NCI-H1694 (cell line): Measurements from ENCODE around the gene BRK1.
"Not testable (repeated sequence)": the region's sequence is repeated elsewhere in the genome, so short reads cannot be mapped to it uniquely, and the experiment has no call there.

Source experiments
- DNase-seq: peaks from one replicate; lab custom pipeline; 2025; lab: John Stamatoyannopoulos, UW

Gene BRK1

DNA sequence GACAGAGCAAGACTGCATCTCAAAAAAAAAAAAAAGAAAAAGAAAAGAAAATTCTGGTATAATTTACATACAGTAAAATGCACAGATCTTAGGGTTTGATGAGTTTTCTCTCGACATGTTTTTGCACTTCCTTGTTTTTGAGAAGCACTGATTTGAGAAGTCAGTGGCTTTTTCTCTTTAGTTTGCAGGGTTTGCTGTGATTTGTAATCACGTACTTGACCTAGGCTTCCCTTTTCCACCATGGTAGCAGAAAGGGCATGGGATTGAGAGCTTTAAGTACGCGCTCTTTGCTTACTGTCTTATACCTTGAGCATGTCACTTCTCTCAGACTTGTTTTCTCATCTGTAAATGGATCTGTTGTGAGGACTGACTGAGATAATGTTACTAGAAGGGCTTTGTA, 30.2 kb downstream of the BRK1 start:
- no peak for DNase-seq

DNA sequence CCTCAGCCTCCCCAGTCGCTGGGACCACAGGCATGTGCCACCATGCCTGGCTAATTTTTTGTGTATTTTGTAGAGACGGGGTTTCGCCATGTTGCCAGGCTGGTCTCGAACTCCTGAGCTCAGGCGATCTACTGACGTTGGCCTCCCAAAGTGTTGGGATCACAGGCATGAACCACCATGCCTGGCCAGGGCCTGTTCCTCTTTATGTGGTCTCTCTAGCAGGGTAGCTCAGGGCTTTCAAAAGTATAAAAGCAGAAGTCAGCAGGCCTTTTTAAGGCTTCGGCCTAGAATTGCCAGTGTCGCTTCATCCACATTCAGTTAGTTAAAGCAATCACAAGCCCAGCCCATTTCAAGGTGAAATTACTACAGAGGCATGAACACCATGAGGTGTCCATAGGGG, 33.8 kb downstream of the BRK1 start:
- DNase-seq, result no peak

DNA sequence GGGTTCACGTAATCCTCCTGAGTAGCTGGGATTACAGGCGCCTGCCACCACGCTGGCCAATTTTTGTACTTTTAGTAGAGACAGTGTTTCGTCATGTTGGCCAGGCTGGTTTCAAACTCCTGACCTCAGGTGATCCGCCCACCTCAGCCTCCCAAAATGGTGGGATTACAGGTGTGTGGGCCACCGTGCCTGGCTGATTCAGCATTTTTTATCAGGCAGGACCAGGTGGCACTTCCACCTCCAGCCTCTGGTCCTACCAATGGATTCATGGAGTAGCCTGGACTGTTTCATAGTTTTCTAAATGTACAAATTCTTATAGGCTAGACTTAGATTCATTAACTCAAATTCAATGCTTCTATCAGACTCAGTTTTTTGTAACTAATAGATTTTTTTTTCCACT, 35.5 kb downstream of the BRK1 start:
- DNase-seq, result no peak

DNA sequence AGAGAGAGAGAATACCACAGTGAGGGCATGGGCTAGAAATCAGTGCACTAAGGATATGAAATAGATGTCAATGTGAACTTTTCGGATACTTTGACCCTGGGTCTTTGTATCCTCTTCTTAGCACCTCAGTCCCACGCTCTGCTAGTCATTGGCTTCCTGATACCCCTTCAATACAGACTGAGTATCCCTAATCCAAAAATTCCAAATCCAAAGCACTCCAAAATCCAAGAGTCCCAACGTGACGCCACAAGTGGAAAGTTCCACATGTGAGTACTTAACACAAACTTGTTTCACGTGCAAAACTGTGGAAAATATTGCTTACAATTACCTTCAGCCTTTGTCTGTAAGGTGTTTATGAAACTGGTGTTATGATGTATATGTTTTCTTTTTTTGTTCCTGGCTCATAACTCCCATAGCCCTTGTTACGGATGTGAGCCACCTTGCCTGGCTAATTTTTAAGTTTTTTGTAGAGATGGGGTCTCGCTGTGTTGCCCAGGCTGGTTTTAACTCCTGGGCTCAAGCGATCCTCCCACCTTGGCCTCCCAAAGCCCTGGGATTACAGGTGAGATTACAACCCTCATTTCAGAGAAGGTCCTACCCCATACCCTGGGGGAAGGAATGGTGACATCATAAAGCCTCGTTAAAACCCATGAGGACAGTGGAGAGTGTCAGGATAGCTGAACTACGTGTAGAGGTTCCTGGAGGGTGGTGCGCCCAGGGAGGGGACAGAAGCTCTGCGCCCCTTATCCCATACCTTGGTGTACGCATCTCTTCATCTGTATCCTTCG, 39.1 kb downstream of the BRK1 start:
- no peak for DNase-seq

DNA sequence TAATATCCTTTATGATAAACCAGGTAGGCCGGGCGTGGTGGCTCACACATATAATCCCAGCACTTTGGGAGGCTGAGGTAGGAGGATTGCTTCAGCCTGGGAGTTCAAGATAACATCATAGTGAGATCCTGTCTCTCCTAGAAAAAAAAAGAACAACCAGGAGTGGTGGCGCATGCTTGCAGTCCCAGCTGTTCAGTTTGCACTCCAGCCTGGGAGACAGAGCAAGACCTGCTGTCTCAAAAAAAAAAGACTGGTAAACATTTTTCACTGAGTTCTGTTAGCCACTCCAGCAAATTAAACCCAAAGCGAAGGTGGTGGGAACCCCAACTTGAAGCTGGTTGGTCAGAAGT, 39.6 kb downstream of the BRK1 start:
- no peak for DNase-seq

DNA sequence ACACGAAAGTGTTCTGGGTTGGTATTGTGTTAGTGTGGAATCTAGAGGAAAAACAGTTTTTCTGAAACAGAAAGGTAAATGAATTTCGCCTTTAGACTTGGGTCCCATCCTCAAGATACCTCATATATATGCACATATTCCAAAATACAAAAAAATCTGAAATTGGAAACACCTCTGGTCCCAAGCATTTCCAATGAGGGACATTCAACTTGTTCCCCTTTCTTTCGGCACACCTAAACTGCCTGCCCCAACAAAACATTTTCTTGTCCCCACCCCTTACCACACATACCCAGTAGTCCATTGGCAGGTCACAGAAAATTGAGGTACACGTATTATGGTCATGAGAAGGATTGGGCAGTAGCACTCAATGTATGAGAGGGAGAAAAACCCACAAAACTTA, 40.2 kb downstream of the BRK1 start:
- DNase-seq, result no peak

DNA sequence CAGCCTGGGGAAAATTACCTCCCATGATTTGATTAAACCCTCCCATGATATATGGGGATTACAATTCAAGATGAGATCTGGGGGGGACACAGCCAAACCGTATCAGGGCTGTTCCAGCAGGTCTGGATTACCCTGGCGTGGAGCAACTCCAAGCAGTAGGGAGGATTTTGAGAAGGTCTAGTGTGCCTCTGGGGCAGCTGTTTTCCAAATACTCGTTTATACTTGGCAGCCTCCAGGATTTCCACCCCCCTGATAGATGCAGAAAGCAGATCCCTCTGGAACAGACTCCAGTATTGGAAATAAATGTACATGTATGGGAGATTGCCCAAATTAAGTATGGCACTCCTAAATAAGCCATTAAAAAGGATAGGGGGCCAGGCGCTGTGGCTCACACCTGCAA, 41.6 kb downstream of the BRK1 start:
- DNase-seq, result no peak

DNA sequence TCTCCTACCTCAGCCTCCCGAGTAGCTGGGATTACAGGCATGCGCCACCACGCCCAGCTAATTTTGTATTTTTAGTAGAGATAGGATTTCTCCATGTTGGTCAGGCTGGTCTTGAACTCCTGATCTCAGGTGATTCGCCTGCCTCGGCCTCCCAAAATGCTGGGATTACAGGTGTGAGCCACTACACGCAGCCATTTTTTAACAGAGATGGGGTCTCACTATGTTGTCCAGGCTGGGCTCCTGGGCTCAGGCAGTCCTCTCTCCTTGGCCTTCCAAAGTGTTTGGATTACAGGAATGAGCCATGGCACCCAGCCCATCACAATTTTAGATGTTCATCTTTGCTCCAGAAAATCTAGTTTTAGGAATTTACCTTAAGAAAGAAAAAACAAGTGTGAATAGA, 43.1 kb downstream of the BRK1 start:
- DNase-seq, result not testable (repeated sequence)

DNA sequence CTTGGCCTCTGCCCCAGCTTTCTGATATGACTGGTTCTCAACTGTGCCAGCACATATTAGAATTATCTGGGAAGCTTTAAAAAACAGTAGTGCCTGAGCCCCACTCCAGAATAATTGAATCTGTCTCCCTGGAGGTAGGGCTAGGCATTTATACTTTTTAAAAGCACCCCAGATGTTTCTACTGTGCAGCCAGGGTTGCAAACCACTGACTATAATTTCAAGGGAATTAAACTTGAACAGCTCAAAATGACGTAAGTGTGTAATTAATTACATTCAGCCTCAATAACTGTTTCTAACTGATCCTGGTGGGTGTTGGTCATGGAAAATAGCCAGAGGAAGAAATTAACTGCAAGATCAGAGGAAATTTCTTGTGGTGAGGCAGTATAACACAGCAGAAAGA, 44.9 kb downstream of the BRK1 start:
- no peak for DNase-seq

DNA sequence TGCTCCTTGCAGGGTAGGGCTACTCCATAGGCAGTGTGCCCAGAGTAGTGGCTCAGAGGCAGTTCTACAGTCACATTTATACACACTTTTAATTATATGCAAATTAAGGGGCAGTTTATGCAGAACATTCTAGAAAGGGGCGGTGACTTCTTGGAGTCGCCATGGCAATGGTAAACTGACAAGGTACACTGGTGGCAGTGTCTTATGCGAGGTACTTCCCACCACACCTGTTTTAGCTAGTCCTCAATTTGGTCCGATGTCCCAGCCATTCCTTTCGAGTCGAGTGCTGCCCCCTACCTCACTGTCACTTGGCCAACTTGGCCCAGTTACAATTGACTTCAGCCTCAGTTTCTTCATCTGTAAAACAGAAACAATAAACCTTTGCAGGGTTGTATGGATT, 45.5 kb downstream of the BRK1 start:
- no peak for DNase-seq

DNA sequence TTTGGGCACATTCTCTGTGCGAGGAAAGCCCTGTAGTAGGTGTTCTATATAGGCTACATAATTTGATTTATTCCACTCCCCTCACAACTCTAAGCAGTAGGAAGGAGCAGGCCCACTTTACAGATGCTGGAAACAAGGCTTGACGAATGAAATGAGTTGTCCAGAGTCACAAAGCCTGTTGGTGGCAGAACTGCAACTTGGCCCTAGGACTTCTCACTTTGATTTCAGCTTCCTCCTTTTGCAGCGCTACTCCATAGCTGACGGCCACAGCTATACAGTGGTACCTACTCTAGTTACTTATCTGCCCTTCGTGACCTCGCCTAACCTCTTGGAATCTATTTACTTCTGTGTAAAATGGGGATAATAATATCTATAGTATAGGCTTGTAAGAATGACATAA, 46.7 kb downstream of the BRK1 start:
- DNase-seq, result no peak

DNA sequence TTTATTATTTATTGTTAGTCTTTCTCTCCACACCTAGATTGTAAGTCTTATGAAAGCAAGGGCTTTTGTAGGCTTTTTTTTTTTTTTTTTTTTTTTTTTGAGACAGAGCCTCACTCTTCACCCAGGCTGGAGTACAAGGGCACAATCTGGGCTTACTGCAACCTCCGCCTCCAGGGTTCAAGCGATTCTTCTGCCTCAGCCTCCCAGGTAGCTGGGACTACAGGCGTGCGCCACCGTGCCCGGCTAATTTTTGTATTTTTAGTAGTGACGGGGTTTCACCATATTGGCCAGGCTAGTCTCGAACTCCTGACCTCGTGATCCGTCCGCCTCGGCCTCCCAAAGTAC, 48.7 kb downstream of the BRK1 start:
- DNase-seq, result not testable (repeated sequence)

DNA sequence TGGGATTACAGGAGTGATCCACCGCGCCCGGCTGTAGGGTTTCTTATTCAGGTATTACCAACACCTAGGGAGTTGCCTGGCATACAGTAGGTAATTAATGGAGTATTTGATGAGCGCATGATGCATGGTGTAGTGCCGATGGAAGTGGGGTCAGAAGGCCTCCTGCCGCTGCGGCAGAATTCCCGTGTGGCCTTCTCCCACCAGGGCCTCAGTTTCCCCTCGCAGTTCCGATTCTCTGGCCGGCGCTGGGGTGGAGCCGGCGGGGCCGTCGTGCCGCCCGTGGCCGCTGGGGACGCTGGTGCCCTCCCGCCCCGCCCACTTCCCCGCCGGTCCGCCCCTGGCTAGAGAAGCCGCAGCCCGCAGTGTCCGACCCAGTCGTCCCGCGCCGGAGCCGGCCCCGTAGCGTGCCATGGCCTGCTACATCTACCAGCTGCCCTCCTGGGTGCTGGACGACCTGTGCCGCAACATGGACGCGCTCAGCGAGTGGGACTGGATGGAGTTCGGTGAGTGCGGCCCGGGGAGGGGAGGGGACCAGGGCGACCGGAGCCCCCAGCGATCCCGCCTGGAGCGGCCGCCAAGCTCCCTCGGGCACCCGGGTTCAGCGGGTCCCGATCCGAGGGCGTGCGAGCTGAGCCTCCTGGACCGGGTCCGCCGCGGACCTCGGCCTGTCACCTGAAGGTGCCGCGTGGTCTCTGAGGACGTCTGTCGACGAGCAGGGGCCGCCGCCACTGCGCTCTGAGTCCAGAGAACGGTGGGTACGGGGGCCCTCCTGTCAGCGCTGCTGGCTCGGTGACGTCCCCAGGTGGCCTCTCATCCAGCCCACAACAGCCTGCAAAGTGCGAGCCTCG, 49.3 kb downstream of the BRK1 start, which contains the start of gene IRAK2:
IRAK2 (plus strand) TSS at position 374 of the 848 bp plus-strand sequence; CDS start at position 410, 36 bp downstream.
- no peak for DNase-seq

DNA sequence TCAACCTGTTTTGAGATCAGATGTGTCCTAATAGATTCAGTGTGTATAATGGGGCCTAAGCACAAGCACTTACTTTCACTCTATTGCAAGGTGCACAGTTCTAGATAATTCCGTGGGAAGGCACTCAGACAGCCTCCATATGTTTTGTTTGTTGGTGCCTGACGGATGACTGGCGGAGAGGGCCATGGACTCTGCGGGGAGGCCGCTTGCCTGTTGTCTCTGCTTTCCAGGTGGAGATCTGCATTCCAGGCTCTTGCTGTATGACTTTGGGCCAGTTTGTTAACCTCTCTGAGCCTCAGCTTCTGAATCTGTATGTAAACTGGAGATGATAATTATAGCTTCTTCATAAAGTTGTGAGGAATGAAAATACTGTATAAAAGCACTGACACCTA, 50.7 kb downstream of the BRK1 start:
- no peak for DNase-seq

DNA sequence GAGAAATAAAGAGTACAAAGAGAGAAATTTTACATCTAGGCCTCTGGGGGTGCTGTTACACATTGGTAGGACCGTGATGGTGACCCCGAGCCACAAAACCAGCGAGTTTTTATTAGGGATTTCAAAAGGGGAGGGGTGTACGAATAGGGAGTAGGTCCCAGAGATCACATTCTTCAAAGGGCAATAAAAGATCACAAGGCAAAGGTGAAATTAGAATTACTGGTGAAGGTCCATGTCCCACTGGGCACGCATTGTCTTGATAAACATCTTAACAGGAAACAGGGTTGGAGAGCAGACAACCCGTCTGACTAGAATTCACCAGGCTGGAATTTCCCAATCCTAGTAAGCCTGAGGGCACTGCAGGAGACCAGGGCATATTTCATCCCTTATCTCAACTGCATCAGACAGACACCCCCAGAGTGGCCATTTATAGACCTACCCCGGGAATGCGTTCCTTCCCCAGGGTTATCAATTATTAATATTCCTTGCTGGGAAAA, 53.6 kb downstream of the BRK1 start:
- no peak for DNase-seq

DNA sequence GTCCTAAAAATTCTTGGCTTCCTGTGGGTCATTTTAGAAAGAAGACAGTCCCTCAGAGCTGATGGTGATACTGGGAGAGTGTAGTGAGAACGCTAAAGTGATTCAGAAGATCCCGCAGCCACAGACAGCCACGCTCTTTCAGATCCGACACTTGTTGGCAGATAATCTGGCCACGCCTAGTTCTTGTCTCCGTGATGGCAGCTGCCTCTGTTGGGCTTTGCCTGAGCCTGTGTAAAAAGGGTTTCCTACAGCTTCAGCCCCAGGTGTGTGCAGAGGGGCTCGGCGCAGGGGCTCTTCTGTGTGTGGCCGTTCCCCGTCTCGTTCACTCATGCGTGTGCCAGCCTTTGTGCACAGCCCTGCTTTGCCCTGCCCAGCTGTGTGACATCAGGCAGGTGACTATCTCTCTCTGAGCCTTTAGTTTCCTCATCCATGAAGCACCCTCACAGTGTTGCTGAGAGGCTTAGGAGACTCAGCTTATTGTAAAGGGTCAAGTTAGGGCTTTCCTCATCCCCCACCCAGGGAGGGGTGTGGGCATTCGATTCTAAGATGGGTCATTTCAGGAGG, 55.5 kb downstream of the BRK1 start:
- DNase-seq, result no peak

DNA sequence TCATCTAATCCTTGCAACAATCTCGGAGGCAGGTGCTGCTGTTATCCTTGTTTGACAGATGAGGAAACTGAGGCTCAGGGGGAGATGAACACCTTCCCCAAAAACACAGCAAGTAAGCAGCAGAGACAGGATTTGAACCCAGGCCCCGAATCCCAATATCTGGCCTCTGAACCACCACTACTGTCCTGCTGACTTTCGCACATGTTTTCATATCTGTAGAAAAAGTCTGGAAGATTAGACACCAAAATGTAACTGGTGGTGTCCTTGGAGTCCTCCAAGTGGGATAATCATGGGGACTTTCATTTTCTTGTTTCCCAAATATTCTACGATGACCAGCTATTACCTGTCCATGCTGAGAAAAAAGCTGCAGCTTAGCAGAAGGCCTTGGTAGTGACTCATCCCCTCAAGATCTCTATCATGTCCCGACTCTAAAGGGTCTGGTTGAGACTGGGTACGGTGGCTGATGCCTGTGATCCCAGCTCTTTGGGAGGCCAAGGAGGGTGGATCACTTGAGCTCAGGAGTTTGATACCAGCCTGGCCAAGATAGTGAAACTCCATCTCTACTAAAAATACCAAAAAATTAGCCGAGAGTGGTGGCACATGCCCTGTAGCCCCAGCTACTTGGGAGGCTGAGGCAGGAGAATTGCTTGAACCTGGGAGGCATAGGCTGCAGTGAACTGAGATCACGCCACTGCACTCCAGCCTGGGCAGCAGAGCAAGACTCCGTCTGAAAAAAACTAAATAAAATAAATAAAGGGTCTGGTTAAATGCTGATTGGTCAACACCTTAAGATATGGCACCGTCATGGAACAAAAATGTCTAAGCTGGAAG, 57.8 kb downstream of the BRK1 start:
- DNase-seq, result no peak

DNA sequence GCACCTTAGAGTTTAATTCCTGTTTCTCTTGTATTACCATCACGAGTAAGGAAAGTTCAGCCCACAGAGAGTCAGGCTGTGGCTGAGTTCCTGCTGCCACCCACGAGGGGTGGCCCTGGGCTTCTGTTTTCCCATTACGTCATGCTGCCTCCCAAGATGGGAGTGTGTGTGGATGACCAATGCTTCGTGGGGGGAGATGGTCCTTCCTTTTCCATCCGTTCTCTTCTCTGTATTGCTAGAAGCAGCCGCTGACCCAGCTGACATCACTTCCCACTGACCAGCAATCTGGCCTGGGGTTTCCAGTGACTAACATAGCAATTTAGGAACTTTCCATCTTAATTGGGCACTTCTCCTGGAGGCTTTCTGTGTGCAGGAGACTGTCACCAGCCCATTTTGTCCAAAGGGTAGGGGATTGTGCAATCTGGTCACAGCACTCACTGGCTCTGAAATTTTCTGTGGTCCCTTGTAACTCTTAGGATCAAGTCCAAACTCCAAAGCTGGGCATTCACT, 58.5 kb downstream of the BRK1 start:
- no peak for DNase-seq

DNA sequence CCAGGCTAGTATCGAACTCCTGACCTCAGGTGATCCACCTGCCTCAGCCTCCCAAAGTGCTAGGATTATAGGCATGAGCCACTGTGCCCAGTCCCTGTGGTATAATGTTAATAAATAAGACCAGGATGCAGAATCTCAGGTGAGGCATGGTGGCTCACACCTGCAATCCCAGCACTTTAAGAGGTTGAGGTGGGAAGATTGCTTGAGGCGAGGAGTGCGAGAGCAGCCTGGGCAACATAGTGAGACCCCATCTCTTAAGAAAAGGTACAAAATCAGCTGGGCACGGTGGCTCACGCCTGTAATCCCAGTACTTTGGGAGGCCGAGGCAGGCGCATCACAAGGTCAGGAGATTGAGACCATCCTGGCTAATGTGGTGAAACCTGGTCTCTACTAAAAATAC, 59.9 kb downstream of the BRK1 start:
- DNase-seq, result not testable (repeated sequence)

DNA sequence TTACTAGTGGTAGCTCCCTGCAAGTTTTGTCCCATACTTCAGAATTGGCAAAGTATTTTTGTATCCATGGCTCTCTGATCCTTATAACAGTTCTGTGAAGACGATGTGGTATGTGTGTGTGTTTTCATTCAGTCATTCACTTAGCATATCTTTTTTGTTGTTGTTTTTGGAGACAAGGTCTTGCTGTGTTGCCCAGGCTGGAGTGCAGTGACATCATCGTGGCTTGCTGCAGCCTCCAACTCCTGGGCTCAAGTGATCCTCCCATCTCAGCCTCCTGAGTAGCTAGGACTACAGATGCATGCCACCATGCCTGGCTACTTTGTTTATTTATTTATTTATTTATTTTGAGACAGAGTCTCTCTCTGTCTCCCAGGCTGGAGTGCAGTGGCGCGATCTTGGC, 60.7 kb downstream of the BRK1 start:
- DNase-seq, result not testable (repeated sequence)
